HG02678 (cell line): ENCODE results near the gene AMACR.
"Not testable (repeated sequence)": the region's sequence is repeated elsewhere in the genome, so short reads cannot be mapped to it uniquely, and the experiment has no call there.

Experiments
- ATAC-seq: cut with Tn5 transposase; IDR thresholded peaks from one replicate; pipeline ENCODE4 v1.9.1; 2021; ENCODE audit warnings: mild to moderate bottlenecking, moderate library complexity; ENCODE audit not compliant: unreplicated experiment

The AMACR gene

GRCh38 chr5:34038390-34038789 is 30.5 kb upstream of the AMACR start:
- no peak for ATAC-seq

GRCh38 chr5:34037726-34038125 is 29.9 kb upstream of the AMACR start:
- ATAC-seq, result no peak

GRCh38 chr5:34035756-34036155 is 27.9 kb upstream of the AMACR start:
- ATAC-seq, result no peak

- ATAC-seq, result peak; percentile 78
Observed at GRCh38 chr5:34034534-34035327, 26.9 kb upstream of the AMACR start.

GRCh38 chr5:34031966-34032365 is 24.1 kb upstream of the AMACR start:
- ATAC-seq, result no peak

- no peak for ATAC-seq
Observed at GRCh38 chr5:34031117-34031516, 23.3 kb upstream of the AMACR start.

- not testable (repeated sequence) for ATAC-seq
Observed at GRCh38 chr5:34030585-34030984, 22.7 kb upstream of the AMACR start.

- no peak for ATAC-seq
Observed at GRCh38 chr5:34030048-34030447, 22.2 kb upstream of the AMACR start.

- no peak for ATAC-seq
Observed at GRCh38 chr5:34028349-34028748, 20.5 kb upstream of the AMACR start.

- ATAC-seq, result no peak
Observed at GRCh38 chr5:34026089-34026761, 18.4 kb upstream of the AMACR start.

- peak; percentile 94 for ATAC-seq
Observed at GRCh38 chr5:34022121-34022705, 14.4 kb upstream of the AMACR start.

GRCh38 chr5:34021334-34021733 is 13.5 kb upstream of the AMACR start:
- ATAC-seq, result no peak

GRCh38 chr5:34020726-34021125 is 12.9 kb upstream of the AMACR start:
- ATAC-seq, result no peak

GRCh38 chr5:34017254-34017653 is 9.4 kb upstream of the AMACR start:
- ATAC-seq, result no peak

GRCh38 chr5:34016750-34017149 is 8.9 kb upstream of the AMACR start:
- ATAC-seq, result no peak

GRCh38 chr5:34016222-34016621 is 8.4 kb upstream of the AMACR start:
- no peak for ATAC-seq

- ATAC-seq, result no peak
Observed at GRCh38 chr5:34015120-34015822, 7.4 kb upstream of the AMACR start.

- ATAC-seq, result no peak
Observed at GRCh38 chr5:34014626-34015025, 6.8 kb upstream of the AMACR start.

GRCh38 chr5:34013547-34013946 is 5.7 kb upstream of the AMACR start:
- ATAC-seq, result no peak

- no peak for ATAC-seq
Observed at GRCh38 chr5:34012791-34013190, 4.9 kb upstream of the AMACR start.

- ATAC-seq, result no peak
Observed at GRCh38 chr5:34011536-34011935, 3.7 kb upstream of the AMACR start.
